BLaER1 treated with 17β-estradiol and CSF1 and Interleukin-3, amounts not matched to agents 10 nM and 100 nM (cell line): ENCODE data around the gene SCUBE3.
A peak's percentile ranks its signal among the peaks of the same experiment; 100 is the strongest.

ENCODE experiments used
- H3K27ac ChIP-seq, 11 experiments: shearing (Covaris generic); formaldehyde crosslinking; 2 replicates each; pipeline ENCODE4 v1.8.1; 2022
- H3K27me3 ChIP-seq, 11 experiments: shearing (Covaris generic); formaldehyde crosslinking; 2 replicates each; pipeline ENCODE4 v1.8.1; 2022
- H3K36me3 ChIP-seq, 11 experiments: shearing (Covaris generic); formaldehyde crosslinking; 2 replicates each; pipeline ENCODE4 v1.8.1; 2022
- H3K4me1 ChIP-seq, 10 experiments: shearing (Covaris generic); formaldehyde crosslinking; 2 replicates each; pipeline ENCODE4 v1.8.1; 2022
- H3K4me2 ChIP-seq, 11 experiments: shearing (Covaris generic); formaldehyde crosslinking; 2 replicates each; pipeline ENCODE4 v1.8.1; 2022
- H3K4me3 ChIP-seq, 10 experiments: shearing (Covaris generic); formaldehyde crosslinking; 2 replicates each; pipeline ENCODE4 v1.8.1; 2022
- H3K9ac ChIP-seq, 11 experiments: shearing (Covaris generic); formaldehyde crosslinking; 2 replicates each; pipeline ENCODE4 v1.8.1; 2022
- H3K9me3 ChIP-seq, 11 experiments: shearing (Covaris generic); formaldehyde crosslinking; replicated peaks in 1 of 11; 2 replicates each; pipeline ENCODE4 v1.8.1; 2022
- H4K20me1 ChIP-seq, 11 experiments: shearing (Covaris generic); formaldehyde crosslinking; 2 replicates each; pipeline ENCODE4 v1.8.1; 2022
- Cebpa-rat ChIP-seq, 11 experiments: shearing (Covaris generic); IDR thresholded peaks; 2 replicates each; pipeline ENCODE4 v1.8.1; 2022

SCUBE3 gene

DNA sequence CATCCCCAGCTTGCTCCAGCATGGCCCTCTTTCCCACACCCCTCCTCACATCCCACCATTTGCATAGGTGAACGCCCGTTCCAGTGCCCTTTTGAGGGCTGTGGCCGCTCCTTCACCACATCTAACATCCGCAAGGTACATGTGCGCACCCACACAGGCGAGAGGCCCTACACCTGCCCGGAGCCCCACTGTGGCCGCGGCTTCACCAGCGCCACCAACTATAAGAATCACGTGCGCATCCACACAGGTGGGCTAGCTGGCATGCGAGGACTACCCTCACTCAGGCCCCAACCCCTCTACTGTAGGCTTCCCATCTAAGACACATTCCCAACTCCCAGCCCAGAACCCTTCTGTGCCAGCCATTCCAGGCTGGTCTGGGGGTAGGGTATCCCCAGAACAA, 77.7 kb downstream of the SCUBE3 start:
- TF ChIP-seq Cebpa-rat (IDR thresholded peaks at IDR 0.05): no peak
- peaks cover 0 to 43% (median 6%) of the 10 kb centered on the region in 11 experiments; a peak in 6 of 22 replicates for H4K20me1 ChIP-seq
- no peak overlapping the region for H3K27ac ChIP-seq
- H3K36me3 ChIP-seq: peaks cover 54 to 95% (median 80%) of the 10 kb centered on the region in 11 experiments
- H3K4me1 ChIP-seq: peaks cover 7 to 54% (median 49%) of the 10 kb centered on the region in 10 experiments
- H3K27me3 ChIP-seq: no peaks in the 10 kb centered on the region
- no peaks in the 10 kb centered on the region for H3K9me3 ChIP-seq
- peak overlapping the region in 8 of 11 experiments; percentile 57 to 98 (median 78); a peak in 15 of 22 replicates for H3K4me2 ChIP-seq
- H3K4me3 ChIP-seq: no peak overlapping the region
- no peak overlapping the region for H3K9ac ChIP-seq

DNA sequence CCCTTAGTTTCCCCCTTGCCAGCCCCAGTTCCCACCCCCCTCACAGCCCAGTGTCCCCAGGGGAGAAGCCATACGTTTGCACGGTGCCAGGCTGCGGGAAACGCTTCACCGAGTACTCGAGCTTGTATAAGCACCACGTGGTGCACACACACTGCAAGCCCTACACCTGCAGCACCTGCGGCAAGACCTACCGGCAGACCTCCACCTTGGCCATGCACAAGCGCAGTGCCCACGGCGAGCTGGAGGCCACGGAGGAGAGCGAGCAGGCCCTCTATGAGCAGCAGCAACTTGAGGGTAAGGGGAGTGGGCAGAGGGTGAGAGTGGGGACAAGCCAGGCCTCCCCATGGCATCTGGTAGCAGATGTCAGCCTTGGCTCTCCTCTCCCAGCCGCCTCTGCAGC, 78.7 kb downstream of the SCUBE3 start:
- Histone ChIP-seq H3K9me3 (no peaks in the 10 kb centered on the region), H3K4me1 (peaks cover 17 to 64% (median 59%) of the 10 kb centered on the region in 10 experiments), H4K20me1 (peaks cover 0 to 41% (median 6%) of the 10 kb centered on the region in 11 experiments; a peak in 6 of 22 replicates), H3K4me2 (peak overlapping the region in 8 of 11 experiments; percentile 57 to 98 (median 78); a peak in 17 of 22 replicates), H3K27ac (no peak overlapping the region), H3K36me3 (peaks cover 44 to 88% (median 70%) of the 10 kb centered on the region in 11 experiments), H3K9ac (peak overlapping the region in 6 of 11 experiments; percentile 14 to 47 (median 24); a peak in 5 of 22 replicates), H3K27me3 (no peaks in the 10 kb centered on the region), H3K4me3 (peak overlapping the region in 1 of 10 experiments; percentile 23; a peak in 1 of 20 replicates)
- TF ChIP-seq Cebpa-rat (IDR thresholded peaks at IDR 0.05): no peak

DNA sequence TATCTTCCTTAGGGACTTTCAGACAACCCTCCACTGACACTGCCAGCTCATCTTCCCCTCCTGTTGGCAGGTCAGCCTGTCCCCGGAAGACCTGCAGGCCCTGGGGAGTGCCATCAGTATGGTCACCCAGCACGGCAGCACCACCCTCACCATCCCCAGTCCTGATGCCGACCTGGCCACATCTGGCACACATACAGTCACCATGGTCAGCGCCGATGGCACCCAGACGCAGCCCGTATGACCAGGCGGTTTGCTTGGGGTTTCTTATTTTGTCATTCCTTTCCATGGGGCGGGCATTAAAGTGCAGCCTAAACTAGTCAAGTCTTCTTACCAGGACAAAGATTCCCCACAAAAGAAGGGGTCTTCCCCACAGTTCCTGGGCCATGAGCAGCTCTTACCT, 79.9 kb downstream of the SCUBE3 start:
- Histone ChIP-seq H3K9me3 (no peaks in the 10 kb centered on the region), H3K36me3 (peaks cover 32 to 76% (median 58%) of the 10 kb centered on the region in 11 experiments), H3K4me2 (peak overlapping the region in 7 of 11 experiments; percentile 59 to 98 (median 79); a peak in 11 of 22 replicates), H4K20me1 (peaks cover 0 to 33% (median 6%) of the 10 kb centered on the region in 11 experiments; a peak in 6 of 22 replicates), H3K9ac (peak overlapping the region in 2 of 11 experiments; percentile 22 to 42; a peak in 2 of 22 replicates), H3K4me1 (peaks cover 29 to 76% (median 70%) of the 10 kb centered on the region in 10 experiments), H3K27me3 (no peaks in the 10 kb centered on the region), H3K4me3 (no peak overlapping the region), H3K27ac (no peak overlapping the region)
- TF ChIP-seq Cebpa-rat (IDR thresholded peaks at IDR 0.05): no peak

DNA sequence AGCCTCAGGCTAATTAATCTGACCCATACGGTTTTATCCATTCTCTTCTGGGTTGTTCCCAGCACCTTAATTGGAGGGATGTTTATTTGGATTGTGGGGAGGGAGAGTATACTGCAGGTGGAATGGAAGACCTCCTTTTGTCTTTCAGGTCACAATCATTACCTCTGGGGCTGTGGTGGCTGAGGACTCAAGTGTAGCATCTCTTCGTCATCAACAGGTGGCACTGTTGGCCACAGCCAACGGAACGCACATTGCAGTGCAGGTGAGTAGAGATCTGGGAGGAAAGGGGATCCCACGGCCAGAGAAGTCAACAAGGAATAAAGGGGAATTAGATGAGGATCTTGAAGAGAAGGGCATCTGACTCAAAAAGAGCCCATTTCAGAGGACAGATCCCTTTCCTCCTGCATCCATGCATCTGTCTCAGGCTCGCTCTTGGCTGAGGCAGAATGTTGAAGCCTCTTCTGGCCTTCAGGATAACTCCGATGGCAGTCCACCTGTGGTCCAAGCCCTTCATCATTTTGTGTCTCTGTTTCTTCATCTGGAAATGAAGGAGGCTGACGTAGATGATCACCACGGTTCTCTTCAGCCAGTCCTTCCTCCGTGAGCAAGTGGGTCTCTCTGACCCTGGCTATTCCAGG, 80.7 kb downstream of the SCUBE3 start:
- peaks cover 36 to 84% (median 78%) of the 10 kb centered on the region in 10 experiments for H3K4me1 ChIP-seq
- H4K20me1 ChIP-seq: peaks cover 0 to 33% (median 6%) of the 10 kb centered on the region in 11 experiments; a peak in 6 of 22 replicates
- peaks cover 24 to 69% (median 51%) of the 10 kb centered on the region in 11 experiments for H3K36me3 ChIP-seq
- H3K4me2 ChIP-seq: peak overlapping the region in 9 of 11 experiments; percentile 94 to 99 (median 98); a peak in 15 of 22 replicates
- H3K9me3 ChIP-seq: no peaks in the 10 kb centered on the region
- H3K27ac ChIP-seq: no peak overlapping the region
- no peak for TF ChIP-seq Cebpa-rat (IDR thresholded peaks at IDR 0.05)
- no peak overlapping the region for H3K4me3 ChIP-seq
- H3K27me3 ChIP-seq: no peaks in the 10 kb centered on the region
- peak overlapping the region in 1 of 11 experiments; percentile 90; a peak in 1 of 22 replicates for H3K9ac ChIP-seq

DNA sequence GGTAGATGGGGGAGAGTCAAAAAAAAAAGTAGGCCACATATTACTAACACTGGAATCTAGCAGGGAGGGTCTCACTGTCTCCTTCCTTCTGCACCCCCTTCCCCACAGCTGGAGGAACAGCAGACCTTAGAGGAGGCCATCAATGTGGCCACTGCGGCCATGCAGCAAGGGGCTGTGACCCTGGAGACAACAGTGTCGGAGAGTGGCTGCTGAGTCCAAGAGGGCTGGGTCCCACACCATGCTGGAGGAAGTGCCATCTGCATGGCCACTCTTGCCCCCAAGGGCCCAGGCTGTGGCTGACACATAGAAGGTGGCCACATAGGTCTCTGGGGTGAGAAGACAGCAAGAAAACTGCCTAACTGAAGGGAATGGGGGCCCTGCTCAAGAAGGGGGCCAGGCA, 81.3 kb downstream of the SCUBE3 start:
- peaks cover 41 to 90% (median 84%) of the 10 kb centered on the region in 10 experiments for H3K4me1 ChIP-seq
- peaks cover 20 to 62% (median 45%) of the 10 kb centered on the region in 11 experiments for H3K36me3 ChIP-seq
- peak overlapping the region in 1 of 10 experiments; percentile 4; a peak in 1 of 20 replicates for H3K4me3 ChIP-seq
- H4K20me1 ChIP-seq: peaks cover 0 to 30% (median 6%) of the 10 kb centered on the region in 11 experiments; a peak in 6 of 22 replicates
- peak overlapping the region in 8 of 11 experiments; percentile 42 to 92 (median 90); a peak in 12 of 22 replicates for H3K9ac ChIP-seq
- peak overlapping the region; percentile 11 to 99 (median 97); a peak in 18 of 22 replicates for H3K4me2 ChIP-seq
- no peaks in the 10 kb centered on the region for H3K9me3 ChIP-seq
- peak overlapping the region in 8 of 11 experiments; percentile 30 to 96 (median 92); a peak in 10 of 22 replicates for H3K27ac ChIP-seq
- no peaks in the 10 kb centered on the region for H3K27me3 ChIP-seq
- TF ChIP-seq Cebpa-rat (IDR thresholded peaks at IDR 0.05): no peak

DNA sequence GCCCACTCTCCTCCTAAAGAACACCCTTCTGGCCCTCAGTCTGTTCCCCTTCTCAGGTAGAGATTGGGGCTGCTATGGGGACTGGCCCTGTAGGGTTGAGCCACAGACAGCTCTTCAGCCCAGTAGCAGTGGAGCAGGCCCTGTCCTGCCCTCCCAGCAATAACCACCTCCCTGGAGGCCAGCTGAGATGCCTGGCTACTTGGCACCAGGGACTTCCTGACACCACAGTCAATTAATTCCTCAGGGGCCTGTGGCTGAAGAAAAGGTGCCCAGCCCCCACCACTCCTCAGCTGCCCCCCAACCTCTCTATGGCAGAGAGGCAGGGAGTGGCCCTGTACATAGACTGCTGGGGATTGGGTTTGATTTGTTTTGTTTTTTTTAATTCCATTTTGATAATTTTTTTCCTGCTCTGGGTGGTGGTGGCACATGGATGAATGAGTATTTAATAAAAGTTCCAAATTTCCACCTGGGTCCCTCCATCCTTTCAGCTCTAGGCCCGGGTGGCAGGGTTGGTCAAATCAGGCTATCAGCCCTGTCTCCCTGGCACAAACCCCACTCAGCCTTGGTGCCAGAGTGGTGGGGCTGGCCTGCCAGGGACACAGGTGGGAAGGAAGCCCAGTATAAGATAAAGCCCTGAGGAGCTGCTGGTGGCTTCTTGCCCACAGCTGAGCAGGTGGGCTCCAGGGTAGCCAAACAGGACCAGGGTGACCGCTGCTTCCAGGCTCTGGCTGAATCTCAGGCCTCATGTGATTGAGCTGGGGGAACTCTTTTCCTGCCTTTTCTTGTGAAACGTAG, 82.0 kb downstream of the SCUBE3 start:
- no peaks in the 10 kb centered on the region for H3K9me3 ChIP-seq
- no peak for TF ChIP-seq Cebpa-rat (IDR thresholded peaks at IDR 0.05)
- H3K36me3 ChIP-seq: peaks cover 13 to 58% (median 42%) of the 10 kb centered on the region in 11 experiments

DNA sequence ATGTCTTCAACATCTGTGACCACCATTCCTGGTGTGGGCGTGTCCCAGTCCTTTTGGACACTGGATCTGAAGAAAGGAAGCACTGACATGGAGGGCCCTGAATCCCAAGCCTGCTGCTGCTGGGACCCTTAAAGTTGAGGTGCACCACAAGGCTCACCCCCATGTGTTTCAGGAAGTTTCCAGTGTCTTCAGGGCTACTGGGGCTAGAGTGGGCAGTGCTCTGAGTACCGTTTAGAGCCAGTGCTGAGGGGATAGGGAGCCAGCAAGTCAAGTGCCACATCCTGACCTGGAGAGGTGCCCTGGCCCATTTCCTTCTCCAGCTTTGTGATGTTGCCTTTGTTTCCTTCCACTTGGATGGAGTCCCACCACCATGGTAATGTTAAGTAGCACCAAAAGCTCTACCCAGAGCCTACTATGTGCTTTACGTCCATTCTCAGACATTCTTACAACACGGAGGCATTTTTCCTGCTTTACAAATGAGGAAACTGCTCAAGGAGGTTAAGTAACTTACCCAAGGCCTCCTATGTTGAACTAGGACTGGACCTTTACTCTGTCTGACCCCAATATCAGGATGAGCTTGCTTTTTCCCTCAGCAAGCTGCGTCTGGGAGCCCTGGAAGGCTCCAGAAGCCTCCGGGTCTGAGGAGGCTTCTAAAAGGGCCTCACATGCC, 83.3 kb downstream of the SCUBE3 start:
- H3K36me3 ChIP-seq: peaks cover 0 to 47% (median 29%) of the 10 kb centered on the region in 11 experiments; a peak in 16 of 22 replicates
- H3K4me2 ChIP-seq: peak overlapping the region; percentile 94 to 99 (median 98)
- H3K4me3 ChIP-seq: peak overlapping the region; percentile 68 to 87 (median 75); a peak in 19 of 20 replicates
- peak overlapping the region; percentile 79 to 92 (median 90); a peak in 21 of 22 replicates for H3K9ac ChIP-seq
- H4K20me1 ChIP-seq: peaks cover 0 to 17% (median 6%) of the 10 kb centered on the region in 11 experiments; a peak in 6 of 22 replicates
- no peaks in the 10 kb centered on the region for H3K9me3 ChIP-seq
- TF ChIP-seq Cebpa-rat (IDR thresholded peaks at IDR 0.05): no peak
- no peaks in the 10 kb centered on the region for H3K27me3 ChIP-seq
- H3K4me1 ChIP-seq: peaks cover 61 to 100% (median 97%) of the 10 kb centered on the region in 10 experiments
- H3K27ac ChIP-seq: peak overlapping the region; percentile 1 to 96 (median 93); a peak in 21 of 22 replicates

More for the DNA sequence above, 82.0 kb downstream of the SCUBE3 start:
- Histone ChIP-seq H3K27me3 (no peaks in the 10 kb centered on the region), H3K4me3 (peak overlapping the region in 1 of 10 experiments; percentile 4; a peak in 1 of 20 replicates), H4K20me1 (peaks cover 0 to 26% (median 6%) of the 10 kb centered on the region in 11 experiments; a peak in 6 of 22 replicates), H3K9ac (peak overlapping the region in 9 of 11 experiments; percentile 42 to 92 (median 90); a peak in 15 of 22 replicates), H3K4me1 (peaks cover 48 to 96% (median 91%) of the 10 kb centered on the region in 10 experiments), H3K27ac (peak overlapping the region in 8 of 11 experiments; percentile 30 to 96 (median 92); a peak in 14 of 22 replicates), H3K4me2 (peak overlapping the region; percentile 2 to 99 (median 97); a peak in 19 of 22 replicates)
